Trophoblast cell (in vitro differentiated cells and primary cell): ENCODE results near the gene PIP5K1B.

Experiments
- DNase-seq, 2 donors: peaks; one replicate each; pipeline ENCODE4 v3.0.0-alpha.2; 2016
- H2AFZ ChIP-seq: 2 replicates; pipeline ENCODE4 v1.6.1; 2013; ENCODE audit warnings: low read length, moderate library complexity, mild to moderate bottlenecking; ENCODE audit not compliant: insufficient read depth, poor library complexity
- H2AK5ac ChIP-seq: 2 replicates; pipeline ENCODE4 v1.6.1; 2013; ENCODE audit warnings: mild to moderate bottlenecking, low read length
- H2BK120ac ChIP-seq: 2 replicates; pipeline ENCODE4 v1.6.1; 2013; ENCODE audit warnings: low read length, mild to moderate bottlenecking, moderate library complexity; ENCODE audit not compliant: insufficient read depth, poor library complexity
- H2BK12ac ChIP-seq: 2 replicates; pipeline ENCODE4 v1.6.1; 2013; ENCODE audit warnings: mild to moderate bottlenecking, low read length, moderate library complexity
- H2BK5ac ChIP-seq: 2 replicates; pipeline ENCODE4 v1.6.1; 2013; ENCODE audit warnings: low read length, low read depth, moderate library complexity, mild to moderate bottlenecking; ENCODE audit not compliant: poor library complexity
- H3K14ac ChIP-seq: 2 replicates; pipeline ENCODE4 v1.6.1; 2013; ENCODE audit warnings: mild to moderate bottlenecking, low read length
- H3K18ac ChIP-seq: 2 replicates; pipeline ENCODE4 v1.6.1; 2013; ENCODE audit warnings: mild to moderate bottlenecking, low read length
- H3K23ac ChIP-seq: 2 replicates; pipeline ENCODE4 v1.6.1; 2013; ENCODE audit warnings: low read length
- H3K27ac ChIP-seq: 2 replicates; pipeline ENCODE4 v1.5.1; 2013; ENCODE audit warnings: low read depth, mild to moderate bottlenecking, inconsistent platforms, low read length, moderate library complexity
- H3K27me3 ChIP-seq: 2 replicates; pipeline ENCODE4 v1.6.1; 2013; ENCODE audit warnings: inconsistent platforms, mild to moderate bottlenecking, low read length, moderate library complexity; ENCODE audit not compliant: insufficient read depth
- H3K36me3 ChIP-seq, 2 experiments: 1 replicate in 1 of 2; 2 replicates in 1 of 2; pipeline ENCODE4 v1.6.1; 2013; ENCODE audit warnings: low read length in 2 of 2, mild to moderate bottlenecking in 2 of 2, moderate library complexity in 1 of 2; ENCODE audit not compliant: insufficient read depth in 2 of 2, control insufficient read depth in 1 of 2
- H3K4ac ChIP-seq: 2 replicates; pipeline ENCODE4 v1.6.1; 2013; ENCODE audit warnings: low read depth, mild to moderate bottlenecking, low read length, moderate library complexity
- H3K4me1 ChIP-seq, 2 experiments: 1 replicate in 1 of 2; 2 replicates in 1 of 2; pipeline ENCODE4 v1.6.1; 2013; ENCODE audit warnings: low read length in 2 of 2, mild to moderate bottlenecking in 2 of 2, moderate library complexity in 1 of 2; ENCODE audit not compliant: insufficient read depth in 2 of 2, control insufficient read depth in 1 of 2
- H3K4me2 ChIP-seq: 2 replicates; pipeline ENCODE4 v1.6.1; 2013; ENCODE audit warnings: inconsistent platforms, mild to moderate bottlenecking, low read length, moderate library complexity
- H3K4me3 ChIP-seq: 2 replicates; pipeline ENCODE4 v1.5.1; 2013; ENCODE audit warnings: mild to moderate bottlenecking, low read depth, low read length, inconsistent platforms
- H3K79me1 ChIP-seq: one replicate; pipeline ENCODE4 v1.6.1; 2013; ENCODE audit warnings: low read length
- H3K79me2 ChIP-seq: 2 replicates; pipeline ENCODE4 v1.6.1; 2013; ENCODE audit warnings: low read length, mild to moderate bottlenecking; ENCODE audit not compliant: control insufficient read depth, insufficient read depth, poor library complexity
- H3K9ac ChIP-seq: 2 replicates; pipeline ENCODE4 v1.6.1; 2013; ENCODE audit warnings: mild to moderate bottlenecking, low read length
- H3K9me3 ChIP-seq: 2 replicates; pipeline ENCODE4 v1.6.1; 2013; ENCODE audit warnings: low read depth, mild to moderate bottlenecking, control low read depth, inconsistent platforms, low read length; ENCODE audit not compliant: insufficient read depth
- H4K12ac ChIP-seq: 2 replicates; pipeline ENCODE4 v1.6.1; 2013; ENCODE audit warnings: low read depth, mild to moderate bottlenecking, low read length, moderate library complexity
- H4K8ac ChIP-seq: 2 replicates; pipeline ENCODE4 v1.6.1; 2013; ENCODE audit warnings: low read depth, mild to moderate bottlenecking, low read length, moderate library complexity
- H4K91ac ChIP-seq: one replicate; pipeline ENCODE4 v1.6.1; 2013; ENCODE audit warnings: low read depth, mild to moderate bottlenecking, low read length, moderate library complexity
- WGBS: extraction: QIAGEN DNeasy Blood & Tissue Kit; methylation state at CpG from one replicate; pipeline ENCODE4 v1.1.7; 2013; ENCODE audit warnings: missing lambda C conversion rate; ENCODE audit not compliant: insufficient read length, insufficient coverage; ENCODE audit errors: extremely low coverage; 5-methylcytosine and 5-hydroxymethylcytosine counted together

The PIP5K1B gene

DNA sequence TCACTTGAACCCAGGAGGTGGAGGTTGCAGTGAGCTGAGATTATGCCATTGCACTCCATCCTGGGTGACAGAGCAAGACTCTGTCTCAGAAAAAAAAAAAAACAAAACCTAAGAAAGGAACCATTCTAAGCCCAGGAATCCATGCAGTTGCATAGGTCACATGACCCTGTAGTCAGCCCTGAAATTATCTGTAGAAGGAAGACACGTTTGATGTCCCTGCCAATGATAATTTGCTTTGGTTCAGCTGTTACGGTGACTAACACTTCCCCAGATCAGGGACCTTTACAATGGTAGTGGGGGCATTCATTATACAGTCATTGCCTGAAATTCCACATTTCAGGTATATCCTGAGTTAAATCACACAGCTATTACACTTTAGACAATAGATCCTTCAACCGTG lies 258.4 kb downstream of the PIP5K1B start:
- Histone ChIP-seq H2BK12ac (no peak overlapping the region), H3K4ac (no peak overlapping the region), H3K4me3 (no peak overlapping the region), H3K27me3 (no peaks in the 10 kb centered on the region), H4K91ac (no peak overlapping the region), H3K4me1 (no peaks in the 10 kb centered on the region), H3K9me3 (no peaks in the 10 kb centered on the region), H3K36me3 (no peaks in the 10 kb centered on the region), H2AK5ac (no peak overlapping the region), H2BK5ac (no peak overlapping the region), H2AFZ (no peak overlapping the region), H3K14ac (no peak overlapping the region), H4K8ac (no peak overlapping the region), H2BK120ac (no peak overlapping the region), H3K9ac (no peak overlapping the region), H3K27ac (no peak overlapping the region), H3K18ac (no peak overlapping the region), H3K23ac (no peak overlapping the region), H4K12ac (no peak overlapping the region), H3K79me2 (no peaks in the 10 kb centered on the region), H3K79me1 (no peaks in the 10 kb centered on the region), H3K4me2 (no peak overlapping the region)
- DNase-seq, result no peak
- no CpG with 5 or more reads among the region's 3 CpGs for WGBS

DNA sequence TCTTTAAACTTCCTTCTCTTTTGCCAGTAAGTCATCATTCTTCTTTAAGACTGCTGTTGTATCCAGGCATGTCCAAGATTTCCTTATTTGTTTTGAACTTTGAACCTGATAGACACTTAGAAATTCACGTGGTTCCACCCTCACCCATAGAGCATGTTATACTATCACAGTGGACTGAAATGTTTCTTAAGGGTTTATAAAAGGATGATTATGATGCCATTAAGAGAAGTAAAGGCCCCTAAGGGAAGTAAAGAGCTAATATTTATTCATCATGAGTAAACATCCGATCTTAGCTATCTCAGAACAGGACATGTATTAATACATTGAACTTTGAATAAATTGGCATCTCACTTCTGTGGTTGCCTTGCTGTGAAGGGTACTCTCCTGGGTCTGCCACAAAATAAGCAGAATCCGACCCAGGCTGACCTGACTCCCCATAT lies 259.1 kb downstream of the PIP5K1B start:
- Histone ChIP-seq H3K4me2 (no peak overlapping the region), H3K27ac (no peak overlapping the region), H2BK5ac (no peak overlapping the region), H3K79me2 (no peaks in the 10 kb centered on the region), H3K4ac (no peak overlapping the region), H3K4me1 (no peaks in the 10 kb centered on the region), H4K8ac (no peak overlapping the region), H3K9ac (no peak overlapping the region), H2BK12ac (no peak overlapping the region), H4K12ac (no peak overlapping the region), H3K36me3 (no peaks in the 10 kb centered on the region), H3K14ac (no peak overlapping the region), H2AK5ac (no peak overlapping the region), H3K23ac (no peak overlapping the region), H3K27me3 (no peaks in the 10 kb centered on the region), H3K79me1 (no peaks in the 10 kb centered on the region), H3K9me3 (no peaks in the 10 kb centered on the region), H4K91ac (no peak overlapping the region), H3K18ac (no peak overlapping the region), H2BK120ac (no peak overlapping the region), H3K4me3 (no peak overlapping the region), H2AFZ (no peak overlapping the region)
- DNase-seq, result no peak
- WGBS, result no CpG with 5 or more reads among the region's 3 CpGs

GRCh38 chr9:68964765-68965164 lies 259.7 kb downstream of the PIP5K1B start:
- Histone ChIP-seq H3K14ac (no peak overlapping the region), H3K9ac (no peak overlapping the region), H3K27ac (no peak overlapping the region), H3K79me1 (no peaks in the 10 kb centered on the region), H3K4me3 (no peak overlapping the region), H3K23ac (no peak overlapping the region), H3K4me2 (no peak overlapping the region), H2BK5ac (no peak overlapping the region), H3K4me1 (no peaks in the 10 kb centered on the region), H3K27me3 (no peaks in the 10 kb centered on the region), H4K12ac (no peak overlapping the region), H2AK5ac (no peak overlapping the region), H2AFZ (no peak overlapping the region), H3K4ac (no peak overlapping the region), H2BK120ac (no peak overlapping the region), H2BK12ac (no peak overlapping the region), H3K9me3 (no peaks in the 10 kb centered on the region), H4K8ac (no peak overlapping the region), H3K79me2 (no peaks in the 10 kb centered on the region), H3K36me3 (no peaks in the 10 kb centered on the region), H3K18ac (no peak overlapping the region), H4K91ac (no peak overlapping the region)
- DNase-seq, result no peak
- no CpG with 5 or more reads among the region's 3 CpGs for WGBS

GRCh38 chr9:68966496-68966944 lies 261.5 kb downstream of the PIP5K1B start:
- Histone ChIP-seq H3K9me3 (no peaks in the 10 kb centered on the region), H3K14ac (no peak overlapping the region), H2BK12ac (no peak overlapping the region), H3K27me3 (no peaks in the 10 kb centered on the region), H3K79me2 (no peaks in the 10 kb centered on the region), H2BK120ac (no peak overlapping the region), H2BK5ac (no peak overlapping the region), H3K4me1 (no peaks in the 10 kb centered on the region), H3K4me3 (no peak overlapping the region), H3K18ac (no peak overlapping the region), H2AK5ac (no peak overlapping the region), H3K79me1 (no peaks in the 10 kb centered on the region), H3K4me2 (no peak overlapping the region), H4K8ac (no peak overlapping the region), H3K23ac (no peak overlapping the region), H3K9ac (no peak overlapping the region), H4K12ac (no peak overlapping the region), H4K91ac (no peak overlapping the region), H2AFZ (no peak overlapping the region), H3K36me3 (no peaks in the 10 kb centered on the region), H3K4ac (no peak overlapping the region), H3K27ac (no peak overlapping the region)
- DNase-seq, result no peak
- no CpG with 5 or more reads among the region's 1 CpG for WGBS
